Vagina (tissue), 2 donors: ENCODE results near the gene C10orf71. TPM values are rescaled to one million over a fixed set of nuclear protein-coding genes. Genes with fewer than 3 reads are reported as not detected.

Experiments
- DNase-seq, 2 donors: peaks; one replicate each; pipeline ENCODE4 v3.0.0-alpha.2; 2017; ENCODE audit errors: extremely low spot score in 2 of 2
- H3K27ac ChIP-seq: fragments of 200-600 bp; sonication (generic); one replicate; pipeline ENCODE4 v1.5.1; 2019
- H3K27me3 ChIP-seq: fragments of 200-600 bp; sonication (generic); one replicate; pipeline ENCODE4 v1.5.1; 2019
- H3K36me3 ChIP-seq, 2 donors: fragments of 200-600 bp; sonication (generic); one replicate each; pipeline ENCODE4 v1.5.1; 2017 to 2019
- H3K4me1 ChIP-seq: fragments of 200-600 bp; sonication (generic); one replicate; pipeline ENCODE4 v1.5.1; 2019
- H3K4me3 ChIP-seq, 2 donors: fragments of 200-600 bp; sonication (generic); 1 replicate in 1 of 2; 2 replicates in 1 of 2; pipeline ENCODE4 v1.5.1; 2016 to 2019
- H3K9me3 ChIP-seq: fragments of 200-600 bp; sonication (generic); one replicate; pipeline ENCODE4 v1.5.1; 2019
- CTCF ChIP-seq, 3 experiments: fragments of 450-650 bp in 2 of 3; fragments of 200-600 bp in 1 of 3; sonication (generic) in 1 of 3; IDR thresholded peaks; one replicate each; pipeline ENCODE4 v1.5.1; 2017 to 2019; ENCODE audit warnings: antibody characterized with exemption in 3 of 3, mild to moderate bottlenecking in 2 of 3, moderate library complexity in 2 of 3
- POLR2A ChIP-seq, 2 donors: fragments of 450-650 bp; IDR thresholded peaks; one replicate each; pipeline ENCODE4 v1.6.1; 2017; ENCODE audit warnings: antibody characterized with exemption in 2 of 2, mild to moderate bottlenecking in 2 of 2, moderate library complexity in 2 of 2
- POLR2AphosphoS5 ChIP-seq, 2 donors: sonication (generic); formaldehyde crosslinking; IDR thresholded peaks; one replicate each; pipeline ENCODE4 v1.9.0; 2017; ENCODE audit warnings: antibody characterized with exemption in 2 of 2, mild to moderate bottlenecking in 2 of 2, low read depth in 1 of 2; ENCODE audit not compliant: insufficient read depth in 1 of 2
- intact Hi-C: fragments of 100-400 bp; cut with DNase I; formaldehyde crosslinking; loops from one replicate; pipeline ENCODE4 v1.15.1; 2023
- total RNA-seq: library from RNA; depleted of rRNA; stranded (reverse); fragments of >200 nt; gene quantifications from one replicate; pipeline ENCODE4 v1.2.3, GENCODE V29; 2016

Gene C10orf71
- total RNA-seq, 1 donor from 2014 or later: not detected

GRCh38 chr10:49301302-49301701 lies 2.3 kb downstream of the C10orf71 start:
- DNase-seq: no peak
- no peak for TF ChIP-seq POLR2A (IDR thresholded peaks at IDR 0.05)
- TF ChIP-seq POLR2AphosphoS5 (IDR thresholded peaks at IDR 0.05; ENCODE audit: insufficient read depth in 1 of 2, low read depth in 1 of 2): no peak
- no peak for TF ChIP-seq CTCF (IDR thresholded peaks at IDR 0.05)
- intact Hi-C loops: no loop called here

GRCh38 chr10:49302088-49302487 lies 3.1 kb downstream of the C10orf71 start:
- intact Hi-C loops: no loop called here
- Histone ChIP-seq H3K27me3 (no peaks in the 10 kb centered on the region), H3K27ac (no peak overlapping the region), H3K4me1 (peaks cover 13% of the 10 kb centered on the region), H3K36me3 (no peaks in the 10 kb centered on the region), H3K4me3 (no peak overlapping the region), H3K9me3 (no peaks in the 10 kb centered on the region)
- DNase-seq: no peak
- no peak for TF ChIP-seq POLR2AphosphoS5 (IDR thresholded peaks at IDR 0.05; ENCODE audit: insufficient read depth in 1 of 2, low read depth in 1 of 2)
- TF ChIP-seq POLR2A (IDR thresholded peaks at IDR 0.05): no peak
- TF ChIP-seq CTCF (IDR thresholded peaks at IDR 0.05): no peak

More at GRCh38 chr10:49301302-49301701, 2.3 kb downstream of the C10orf71 start:
- Histone ChIP-seq H3K27me3 (no peaks in the 10 kb centered on the region), H3K36me3 (no peaks in the 10 kb centered on the region), H3K4me3 (no peak overlapping the region), H3K4me1 (peaks cover 13% of the 10 kb centered on the region), H3K9me3 (no peaks in the 10 kb centered on the region), H3K27ac (no peak overlapping the region)

- intact Hi-C loops: no loop called here
- H3K4me3 ChIP-seq: no peak overlapping the region
- TF ChIP-seq POLR2AphosphoS5 (IDR thresholded peaks at IDR 0.05; ENCODE audit: insufficient read depth in 1 of 2, low read depth in 1 of 2): no peak
- TF ChIP-seq CTCF (IDR thresholded peaks at IDR 0.05): no peak
- TF ChIP-seq POLR2A (IDR thresholded peaks at IDR 0.05): no peak
- H3K27me3 ChIP-seq: no peaks in the 10 kb centered on the region
- no peak overlapping the region for H3K27ac ChIP-seq
- H3K9me3 ChIP-seq: no peaks in the 10 kb centered on the region
- H3K4me1 ChIP-seq: peaks cover 8% of the 10 kb centered on the region
- no peak for DNase-seq
- no peaks in the 10 kb centered on the region for H3K36me3 ChIP-seq
These were observed 4.7 kb downstream of the C10orf71 start for GRCh38 chr10:49303711-49304110.

- Histone ChIP-seq H3K9me3 (no peaks in the 10 kb centered on the region), H3K27ac (no peak overlapping the region), H3K27me3 (no peaks in the 10 kb centered on the region), H3K4me1 (peaks cover 3% of the 10 kb centered on the region), H3K36me3 (no peaks in the 10 kb centered on the region), H3K4me3 (no peak overlapping the region)
- TF ChIP-seq CTCF (IDR thresholded peaks at IDR 0.05) (no peak), POLR2A (IDR thresholded peaks at IDR 0.05) (no peak), POLR2AphosphoS5 (IDR thresholded peaks at IDR 0.05; ENCODE audit: insufficient read depth in 1 of 2, low read depth in 1 of 2) (no peak)
- intact Hi-C loops: no loop called here
- DNase-seq: no peak
These were observed 5.2 kb downstream of the C10orf71 start for GRCh38 chr10:49304137-49304536.

GRCh38 chr10:49307921-49308320 lies 9.0 kb downstream of the C10orf71 start:
- Histone ChIP-seq H3K27ac (no peak overlapping the region), H3K9me3 (no peaks in the 10 kb centered on the region), H3K4me3 (no peak overlapping the region), H3K36me3 (no peaks in the 10 kb centered on the region), H3K4me1 (no peaks in the 10 kb centered on the region), H3K27me3 (no peaks in the 10 kb centered on the region)
- TF ChIP-seq POLR2AphosphoS5 (IDR thresholded peaks at IDR 0.05; ENCODE audit: insufficient read depth in 1 of 2, low read depth in 1 of 2): no peak
- TF ChIP-seq CTCF (IDR thresholded peaks at IDR 0.05): no peak
- no peak for TF ChIP-seq POLR2A (IDR thresholded peaks at IDR 0.05)
- intact Hi-C loops: no loop called here
- no peak for DNase-seq
